ENCODE measurements around the gene SMU1. TPM values are rescaled to one million over a fixed set of nuclear protein-coding genes. Genes with fewer than 3 reads are reported as not detected.

SMU1 gene
- total RNA-seq, 2 donors from 2014 or later: 25.0 to 28.7 TPM

GRCh38 chr9:33080534-33080933 lies 4.1 kb upstream of the SMU1 start:
- H3K27ac ChIP-seq (ENCODE audit: low read depth, low read length): no peak overlapping the region
- no peaks in the 10 kb centered on the region for H3K36me3 ChIP-seq (ENCODE audit: control insufficient read depth, insufficient read depth, low read length)
- DNase-seq: no peak
- no peaks in the 10 kb centered on the region for H3K9me3 ChIP-seq (ENCODE audit: control insufficient read depth, low read length)
- Mint-ChIP-seq H3K4me3 (no peak overlapping the region), H3K9me3 (peaks cover 12% of the 10 kb centered on the region), H3K27me3 (ENCODE audit: insufficient read depth) (peaks cover 5% of the 10 kb centered on the region), H3K36me3 (ENCODE audit: low read depth) (peaks cover 2% of the 10 kb centered on the region), H3K4me1 (peaks cover 3% of the 10 kb centered on the region), H3K27ac (no peak overlapping the region)
- H3K9ac ChIP-seq (ENCODE audit: extremely low read depth, low read length, poor library complexity, severe bottlenecking): no peak overlapping the region
- WGBS, 2 experiments (ENCODE audit: insufficient coverage in 1 of 2, insufficient read length in 1 of 2): 81 to 89% methylated on average over 3 to 6 of the region's 6 CpGs
- TF ChIP-seq CTCF (conservative IDR thresholded peaks at IDR 0.05): no peak
- H3K4me3 ChIP-seq (ENCODE audit: low read length): peak overlapping the region; percentile 31
- H3K4me1 ChIP-seq (ENCODE audit: control insufficient read depth, insufficient read depth, low read length): no peaks in the 10 kb centered on the region
- H3K27me3 ChIP-seq (ENCODE audit: control insufficient read depth, insufficient read depth, low read length, poor library complexity, severe bottlenecking): no peaks in the 10 kb centered on the region

GRCh38 chr9:33068991-33069390 lies 7.5 kb downstream of the SMU1 start:
- H3K27ac ChIP-seq (ENCODE audit: low read depth, low read length): no peak overlapping the region
- no peaks in the 10 kb centered on the region for H3K9me3 ChIP-seq (ENCODE audit: control insufficient read depth, low read length)
- H3K27me3 ChIP-seq (ENCODE audit: control insufficient read depth, insufficient read depth, low read length, poor library complexity, severe bottlenecking): no peaks in the 10 kb centered on the region
- no peaks in the 10 kb centered on the region for H3K4me1 ChIP-seq (ENCODE audit: control insufficient read depth, insufficient read depth, low read length)
- no peaks in the 10 kb centered on the region for H3K4me1 Mint-ChIP-seq
- H3K4me3 Mint-ChIP-seq: no peak overlapping the region
- WGBS, 2 experiments (ENCODE audit: insufficient coverage in 1 of 2, insufficient read length in 1 of 2): 100% methylated on average over 1 of the region's 1 CpG; no CpG with 5 or more reads in 1 of the 2 experiments
- no peak for TF ChIP-seq CTCF (conservative IDR thresholded peaks at IDR 0.05)
- no peak overlapping the region for H3K9ac ChIP-seq (ENCODE audit: extremely low read depth, low read length, poor library complexity, severe bottlenecking)
- H3K36me3 ChIP-seq (ENCODE audit: control insufficient read depth, insufficient read depth, low read length): peaks cover 84% of the 10 kb centered on the region
- no peak overlapping the region for H3K4me3 ChIP-seq (ENCODE audit: low read length)
- no peaks in the 10 kb centered on the region for H3K9me3 Mint-ChIP-seq
- no peak for DNase-seq
- H3K36me3 Mint-ChIP-seq (ENCODE audit: low read depth): peaks cover 71% of the 10 kb centered on the region
- no peaks in the 10 kb centered on the region for H3K27me3 Mint-ChIP-seq (ENCODE audit: insufficient read depth)
- no peak overlapping the region for H3K27ac Mint-ChIP-seq

GRCh38 chr9:33065157-33066076 lies 11.1 kb downstream of the SMU1 start:
- Histone ChIP-seq H3K9ac (ENCODE audit: extremely low read depth, low read length, poor library complexity, severe bottlenecking) (no peak overlapping the region), H3K4me3 (ENCODE audit: low read length) (no peak overlapping the region), H3K4me1 (ENCODE audit: control insufficient read depth, insufficient read depth, low read length) (no peaks in the 10 kb centered on the region), H3K27me3 (ENCODE audit: control insufficient read depth, insufficient read depth, low read length, poor library complexity, severe bottlenecking) (no peaks in the 10 kb centered on the region), H3K27ac (ENCODE audit: low read depth, low read length) (no peak overlapping the region), H3K9me3 (ENCODE audit: control insufficient read depth, low read length) (no peaks in the 10 kb centered on the region), H3K36me3 (ENCODE audit: control insufficient read depth, insufficient read depth, low read length) (peaks cover 85% of the 10 kb centered on the region)
- WGBS, 2 experiments (ENCODE audit: insufficient coverage in 1 of 2, insufficient read length in 1 of 2): 79 to 86% methylated on average over 2 to 5 of the region's 5 CpGs
- Mint-ChIP-seq H3K27me3 (ENCODE audit: insufficient read depth) (no peaks in the 10 kb centered on the region), H3K27ac (no peak overlapping the region), H3K36me3 (ENCODE audit: low read depth) (peaks cover 71% of the 10 kb centered on the region), H3K4me3 (no peak overlapping the region), H3K9me3 (no peaks in the 10 kb centered on the region), H3K4me1 (no peaks in the 10 kb centered on the region)
- DNase-seq: no peak
- TF ChIP-seq CTCF (conservative IDR thresholded peaks at IDR 0.05): no peak
